ENCODE data around the gene ABCC9. TPM values are rescaled to one million over a fixed set of nuclear protein-coding genes. Genes with fewer than 3 reads are reported as not detected.
"Not testable (repeated sequence)": the region's sequence is repeated elsewhere in the genome, so short reads cannot be mapped to it uniquely, and the experiment has no call there.

Gene ABCC9
- total and polyA plus RNA-seq, 12 donors, result 8.7 to 128 (median 90.0) TPM

GRCh38 chr12:21814814-21815213, 126.4 kb downstream of the ABCC9 start:
- Histone ChIP-seq H3K4me1 (peaks cover 0 to 36% (median 7%) of the 10 kb centered on the region in 9 donors), H3K27ac (peak overlapping the region in 3 of 10 donors; percentile 10 to 50 (median 13)), H3K9me3 (peaks cover 0 to 4% (median 0%) of the 10 kb centered on the region in 11 donors), H3K27me3 (no peaks in the 10 kb centered on the region), H3K4me3 (no peak overlapping the region), H3K36me3 (peaks cover 0 to 56% (median 0%) of the 10 kb centered on the region in 9 donors)
- no peak for TF ChIP-seq CTCF (IDR thresholded peaks at IDR 0.05)
- ATAC-seq (no peak), DNase-seq (no peak)
- 89 to 93% methylated on average over 3 of the region's 3 CpGs for WGBS, 2 donors
- intact Hi-C loops (cut with DNase I), result loop anchor here in 3 of 10 donors (5.0 to 10.0 kb wide), 3 partner anchors 38 to 100 kb away; partner anchors contain the start of gene KCNJ8 (in 1 of the 3)

DNA sequence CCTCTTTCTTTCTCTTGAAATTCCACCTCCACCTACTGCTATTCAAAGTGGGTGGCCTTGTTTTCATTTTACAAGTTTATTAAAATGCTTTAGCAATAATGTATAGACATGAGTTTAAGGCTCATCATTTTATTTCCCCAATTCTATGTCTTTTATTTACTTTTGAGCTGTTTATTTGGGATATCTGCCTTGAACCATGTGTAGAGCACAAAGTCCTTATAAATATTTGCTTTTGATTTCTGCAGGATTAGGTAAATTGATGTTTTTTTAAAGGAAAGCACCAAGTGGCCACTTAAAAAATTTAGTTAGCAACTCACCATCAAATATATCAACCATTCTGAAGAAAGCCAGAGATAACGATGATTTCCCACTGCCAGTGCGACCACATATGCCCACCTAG, 126.9 kb downstream of the ABCC9 start:
- no peak for DNase-seq
- WGBS, 2 donors, result 86 to 93% methylated on average over 2 of the region's 2 CpGs
- Histone ChIP-seq H3K4me1 (peaks cover 0 to 31% (median 5%) of the 10 kb centered on the region in 9 donors), H3K4me3 (no peak overlapping the region), H3K27ac (peak overlapping the region in 6 of 10 donors; percentile 13 to 50 (median 23)), H3K27me3 (no peaks in the 10 kb centered on the region), H3K9me3 (peaks cover 0 to 4% (median 0%) of the 10 kb centered on the region in 11 donors), H3K36me3 (peaks cover 0 to 60% (median 0%) of the 10 kb centered on the region in 9 donors)
- no peak for TF ChIP-seq CTCF (IDR thresholded peaks at IDR 0.05)
- intact Hi-C loops (cut with DNase I), result loop anchor here in 2 of 10 donors (5.0 to 10.0 kb wide), 2 partner anchors 37 to 100 kb away; no protein-coding TSS in a partner anchor
- no peak for ATAC-seq

- Histone ChIP-seq H3K9me3 (peaks cover 0 to 4% (median 0%) of the 10 kb centered on the region in 11 donors), H3K36me3 (peaks cover 0 to 66% (median 0%) of the 10 kb centered on the region in 9 donors), H3K27ac (peak overlapping the region in 7 of 10 donors; percentile 13 to 50 (median 23)), H3K4me3 (no peak overlapping the region), H3K4me1 (peaks cover 0 to 25% (median 4%) of the 10 kb centered on the region in 9 donors), H3K27me3 (no peaks in the 10 kb centered on the region)
- DNase-seq, result no peak
- no peak for TF ChIP-seq CTCF (IDR thresholded peaks at IDR 0.05)
- peak in 5 of 8 donors; percentile 51 to 93 (median 57) for ATAC-seq
- intact Hi-C loops (cut with DNase I), result loop anchor here in 2 of 10 donors (5.0 to 10.0 kb wide), 2 partner anchors 36 to 99 kb away; no protein-coding TSS in a partner anchor
- 34 to 50% methylated on average over 3 of the region's 3 CpGs for WGBS, 2 donors
Measured at GRCh38 chr12:21813751-21814150, 127.5 kb downstream of the ABCC9 start.

DNA sequence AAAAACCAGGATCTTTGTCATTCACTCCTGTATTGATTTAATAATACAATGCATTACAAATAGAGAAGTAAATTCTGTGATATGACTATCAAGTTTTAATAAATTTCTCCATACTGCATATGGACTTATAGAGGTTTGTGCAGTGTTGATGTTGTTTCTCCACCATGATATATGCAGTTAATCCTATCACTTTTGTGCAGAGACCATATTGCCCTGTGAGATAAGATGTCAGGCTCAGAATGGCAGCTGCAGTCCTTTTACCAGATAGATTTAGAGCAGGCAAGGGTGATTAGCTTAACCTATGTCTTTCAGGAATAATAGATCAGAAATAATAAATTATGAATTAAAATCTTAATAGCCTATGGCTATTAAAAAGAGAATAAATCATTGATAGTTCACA, 128.1 kb downstream of the ABCC9 start:
- no peak for ATAC-seq
- DNase-seq, result no peak
- TF ChIP-seq CTCF (IDR thresholded peaks at IDR 0.05), result no peak
- H3K36me3 ChIP-seq, result peaks cover 0 to 73% (median 0%) of the 10 kb centered on the region in 9 donors
- no peaks in the 10 kb centered on the region for H3K27me3 ChIP-seq
- H3K4me1 ChIP-seq, result peaks cover 0 to 20% (median 4%) of the 10 kb centered on the region in 9 donors
- intact Hi-C loops (cut with DNase I), result loop anchor here in 2 of 10 donors (5.0 to 10.0 kb wide), 2 partner anchors 36 to 98 kb away; no protein-coding TSS in a partner anchor
- H3K4me3 ChIP-seq, result no peak overlapping the region
- peaks cover 0 to 4% (median 0%) of the 10 kb centered on the region in 11 donors for H3K9me3 ChIP-seq
- H3K27ac ChIP-seq, result peak overlapping the region in 2 of 10 donors; percentile 15 to 50

DNA sequence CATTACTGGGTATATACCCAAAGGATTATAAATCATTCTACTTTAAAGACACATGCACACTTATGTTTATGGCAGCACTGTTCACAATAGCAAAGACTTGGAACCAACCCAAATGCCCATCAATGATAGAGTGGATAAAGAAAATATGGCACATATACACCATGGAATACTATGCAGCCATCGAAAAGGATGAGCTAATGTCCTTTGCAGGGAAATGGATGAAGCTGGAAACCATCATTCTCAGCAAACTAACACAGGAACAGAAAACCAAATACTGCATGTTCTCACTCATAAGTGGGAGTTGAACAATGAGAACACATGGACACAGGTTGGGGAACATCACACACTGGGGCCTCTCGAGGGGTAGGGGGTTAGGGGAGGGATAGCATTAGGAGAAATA, 128.9 kb downstream of the ABCC9 start:
- peaks cover 0 to 77% (median 0%) of the 10 kb centered on the region in 9 donors for H3K36me3 ChIP-seq
- H3K9me3 ChIP-seq, H3K4me3 ChIP-seq, H3K27me3 ChIP-seq, DNase-seq, H3K27ac ChIP-seq, ATAC-seq: not testable (repeated sequence)
- H3K4me1 ChIP-seq, result peaks cover 0 to 20% (median 4%) of the 10 kb centered on the region in 9 donors
- intact Hi-C loops (cut with DNase I), result loop anchor here in 2 of 10 donors (5.0 to 10.0 kb wide), 2 partner anchors 35 to 98 kb away; no protein-coding TSS in a partner anchor
- WGBS, 2 donors, result 85 to 89% methylated on average over 2 of the region's 2 CpGs
